HG02970 (cell line): ENCODE data around the gene PCDHGC5.

Experiments used
- ATAC-seq: cut with Tn5 transposase; IDR thresholded peaks from one replicate; pipeline ENCODE4 v1.9.1; 2021; ENCODE audit warnings: mild to moderate bottlenecking, moderate library complexity, moderate number of reproducible peaks; ENCODE audit not compliant: unreplicated experiment, low FRiP score

PCDHGC5 gene

DNA sequence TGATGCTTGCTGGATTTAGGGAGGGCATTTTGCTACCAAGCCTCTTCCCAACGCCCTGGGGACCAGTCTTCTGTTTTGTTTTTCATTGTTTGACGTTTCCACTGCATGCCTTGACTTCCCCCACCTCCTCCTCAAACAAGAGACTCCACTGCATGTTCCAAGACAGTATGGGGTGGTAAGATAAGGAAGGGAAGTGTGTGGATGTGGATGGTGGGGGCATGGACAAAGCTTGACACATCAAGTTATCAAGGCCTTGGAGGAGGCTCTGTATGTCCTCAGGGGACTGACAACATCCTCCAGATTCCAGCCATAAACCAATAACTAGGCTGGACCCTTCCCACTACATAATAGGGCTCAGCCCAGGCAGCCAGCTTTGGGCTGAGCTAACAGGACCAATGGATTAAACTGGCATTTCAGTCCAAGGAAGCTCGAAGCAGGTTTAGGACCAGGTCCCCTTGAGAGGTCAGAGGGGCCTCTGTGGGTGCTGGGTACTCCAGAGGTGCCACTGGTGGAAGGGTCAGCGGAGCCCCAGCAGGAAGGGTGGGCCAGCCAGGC, 23.0 kb downstream of the PCDHGC5 start:
- no peak for ATAC-seq

GRCh38 chr5:141512390-141512910, 23.6 kb downstream of the PCDHGC5 start:
- ATAC-seq, result no peak

- ATAC-seq, result no peak
Observed at GRCh38 chr5:141512911-141513626, 24.2 kb downstream of the PCDHGC5 start.

DNA sequence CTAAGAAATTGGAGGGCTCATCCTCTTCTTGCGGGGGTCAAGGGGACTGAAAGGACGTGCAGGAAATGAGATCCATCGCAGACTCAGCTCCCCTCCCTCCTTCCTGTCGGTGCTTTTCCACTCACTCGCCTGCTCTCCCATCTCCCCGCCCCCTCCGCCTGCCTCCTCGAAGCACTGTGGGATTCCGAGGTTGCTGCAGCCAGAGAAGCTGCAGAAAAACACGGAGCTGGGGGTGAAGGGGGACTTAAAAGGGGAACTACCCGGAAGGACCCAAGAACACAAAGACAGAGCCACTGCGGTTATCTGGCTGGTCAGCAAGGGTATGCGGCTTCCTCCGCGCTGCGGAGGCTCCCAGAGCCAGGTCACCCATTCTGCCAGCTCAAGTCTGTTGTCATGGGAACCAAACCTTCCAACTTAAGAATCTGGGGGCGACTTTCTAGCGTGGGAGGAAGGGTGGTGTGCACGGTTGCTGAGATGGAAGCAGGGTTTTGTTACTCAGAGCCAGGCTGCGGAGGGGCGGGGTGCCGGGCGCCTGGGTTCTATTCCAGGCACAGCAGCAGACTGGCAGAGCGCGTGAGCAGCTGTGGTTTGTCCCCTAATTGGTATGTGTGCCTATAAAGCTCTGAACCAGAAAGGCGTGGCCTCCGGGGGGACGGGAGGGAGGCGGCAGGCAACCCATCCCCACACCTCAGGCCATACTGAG, 24.9 kb downstream of the PCDHGC5 start:
- ATAC-seq, result no peak

- no peak for ATAC-seq
Observed at GRCh38 chr5:141514330-141515133, 25.7 kb downstream of the PCDHGC5 start.

DNA sequence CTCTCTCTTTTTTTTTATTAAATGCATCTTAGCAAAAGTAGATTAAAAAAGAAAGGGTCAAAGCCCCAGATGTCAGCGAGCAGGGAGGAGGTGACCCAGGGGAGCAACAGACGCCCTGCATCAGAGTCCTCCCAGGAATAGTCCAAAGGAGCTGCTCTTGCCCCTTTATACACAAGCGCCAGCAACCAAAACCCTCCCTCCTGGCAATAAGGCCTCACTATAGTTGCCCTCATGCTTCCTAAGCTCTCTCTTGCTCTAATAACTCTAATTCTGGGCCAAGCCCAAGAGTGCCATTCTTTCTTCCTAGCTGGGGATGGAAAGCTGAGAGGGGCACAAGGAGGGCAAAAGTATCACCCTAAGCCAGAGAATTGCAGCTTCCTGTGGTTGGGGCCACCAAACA, 26.3 kb downstream of the PCDHGC5 start:
- no peak for ATAC-seq

DNA sequence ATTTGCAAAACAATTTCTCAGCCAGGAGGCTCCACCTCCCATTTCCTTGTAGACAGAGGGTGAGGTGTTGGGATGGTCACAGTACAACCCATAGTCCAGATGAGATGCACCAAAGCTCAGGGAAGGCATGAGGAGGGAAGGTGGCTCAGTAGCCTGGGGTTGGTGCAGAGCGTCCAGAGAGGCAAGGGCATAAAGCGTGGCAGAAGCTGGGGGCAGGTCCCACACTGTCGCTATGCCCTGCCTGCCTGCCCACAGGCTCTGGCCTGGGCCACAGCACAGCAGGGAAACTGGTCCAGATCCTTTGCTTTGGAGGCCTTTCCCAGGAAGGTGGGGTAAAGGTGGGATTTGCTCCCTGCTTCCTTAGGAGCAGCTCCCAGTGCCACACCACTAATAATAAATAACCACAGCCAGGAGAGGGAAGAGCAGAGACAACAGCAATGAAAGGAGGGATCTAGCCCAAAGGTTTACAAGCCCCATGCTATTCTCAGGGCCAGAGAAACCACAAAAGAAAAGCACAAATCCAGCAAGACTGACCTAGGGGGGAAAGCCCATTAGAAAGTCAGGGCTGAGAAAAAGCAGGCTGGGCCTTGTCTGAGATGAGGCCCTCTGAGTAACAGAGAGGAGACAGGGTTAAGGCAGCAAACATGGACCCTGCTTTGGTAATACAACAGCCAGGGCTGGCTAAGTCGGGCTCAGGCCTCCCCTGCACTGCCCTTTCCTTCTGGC, 27.2 kb downstream of the PCDHGC5 start:
- no peak for ATAC-seq

GRCh38 chr5:141516672-141517025, 27.8 kb downstream of the PCDHGC5 start:
- no peak for ATAC-seq

- no peak for ATAC-seq
Observed at GRCh38 chr5:141517312-141517711, 28.4 kb downstream of the PCDHGC5 start.

DNA sequence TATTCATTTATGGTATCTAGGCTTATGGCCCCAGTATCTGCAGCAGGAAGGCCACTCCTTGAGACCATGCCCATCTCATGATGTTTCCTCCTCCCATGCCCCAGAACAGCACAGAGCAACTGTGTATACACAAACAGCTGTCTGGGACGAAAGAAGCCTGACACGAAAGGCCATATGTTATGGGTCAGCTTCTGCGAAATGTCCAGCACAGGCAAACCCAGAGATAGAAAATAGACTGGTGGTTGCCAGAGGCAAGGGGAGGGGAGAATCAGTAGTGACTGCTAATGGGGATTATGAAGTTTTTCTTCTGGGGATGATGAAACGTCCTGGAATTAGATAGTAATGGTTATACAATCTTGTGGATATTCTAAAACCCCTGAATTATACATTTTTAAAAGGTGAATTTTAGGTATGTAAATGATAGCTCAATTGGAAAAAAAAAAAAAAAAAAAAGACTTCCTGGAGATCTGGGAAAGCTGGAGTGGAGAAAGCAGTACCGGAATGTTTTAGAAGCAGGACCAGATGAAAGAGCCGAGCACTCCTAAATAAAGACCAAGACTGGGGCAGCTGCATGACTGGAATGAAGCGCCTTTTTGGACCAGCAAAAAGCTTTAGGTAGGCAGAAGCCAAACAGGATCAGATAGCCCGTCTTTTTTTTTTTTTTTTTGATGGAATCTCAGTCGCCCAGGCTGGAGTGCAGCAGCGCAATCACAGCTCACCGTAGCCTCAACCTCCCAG, 29.2 kb downstream of the PCDHGC5 start:
- ATAC-seq, result no peak

GRCh38 chr5:141518618-141519015, 29.7 kb downstream of the PCDHGC5 start:
- ATAC-seq, result no peak

- ATAC-seq, result no peak
Observed at GRCh38 chr5:141519605-141520565, 31.0 kb downstream of the PCDHGC5 start.

DNA sequence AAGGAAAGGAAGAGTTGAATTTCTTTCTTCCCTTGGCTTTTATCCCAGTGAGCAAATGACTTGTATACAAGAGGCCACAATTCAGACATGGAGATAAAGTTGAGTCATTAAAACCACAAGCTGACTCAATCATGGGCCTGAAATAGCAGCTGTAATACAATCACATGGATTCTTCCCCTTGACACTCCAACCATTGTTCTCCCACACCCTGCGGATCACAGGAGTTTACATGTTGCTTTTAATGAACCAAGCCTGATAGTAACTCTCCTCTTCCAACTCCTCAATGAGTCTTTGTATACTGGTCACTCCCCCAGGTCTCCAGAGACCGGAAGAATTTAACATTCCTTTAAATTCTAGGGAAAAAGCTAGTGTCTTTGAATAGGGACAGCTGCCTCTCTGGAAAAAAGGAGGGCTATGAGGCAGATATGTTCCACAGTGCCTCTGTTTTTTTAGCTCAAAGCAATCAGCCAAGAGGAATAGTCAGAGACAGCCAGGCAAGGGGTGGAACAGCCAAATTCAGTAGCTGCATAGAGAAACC, 32.4 kb downstream of the PCDHGC5 start:
- ATAC-seq, result no peak

GRCh38 chr5:141522301-141522700, 33.4 kb downstream of the PCDHGC5 start:
- no peak for ATAC-seq

DNA sequence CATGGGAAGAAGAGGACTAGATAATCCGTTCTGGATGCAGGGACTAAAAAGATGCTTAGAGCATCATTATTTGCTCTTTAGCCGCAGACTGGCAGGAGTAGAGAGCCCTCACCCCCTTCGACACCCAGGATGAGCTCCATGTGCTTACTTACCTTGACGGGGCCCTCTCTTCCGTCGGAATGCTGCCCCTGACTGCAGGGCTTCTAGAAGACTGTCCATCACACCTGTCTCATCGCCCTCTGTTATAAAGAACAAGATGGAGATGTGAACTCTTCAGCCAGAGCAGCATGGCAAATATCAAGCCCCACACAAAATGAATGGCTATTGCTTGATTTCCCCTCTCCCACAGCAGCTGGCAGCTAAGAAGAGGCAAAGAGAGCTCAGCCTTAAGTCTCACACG, 35.1 kb downstream of the PCDHGC5 start:
- no peak for ATAC-seq

DNA sequence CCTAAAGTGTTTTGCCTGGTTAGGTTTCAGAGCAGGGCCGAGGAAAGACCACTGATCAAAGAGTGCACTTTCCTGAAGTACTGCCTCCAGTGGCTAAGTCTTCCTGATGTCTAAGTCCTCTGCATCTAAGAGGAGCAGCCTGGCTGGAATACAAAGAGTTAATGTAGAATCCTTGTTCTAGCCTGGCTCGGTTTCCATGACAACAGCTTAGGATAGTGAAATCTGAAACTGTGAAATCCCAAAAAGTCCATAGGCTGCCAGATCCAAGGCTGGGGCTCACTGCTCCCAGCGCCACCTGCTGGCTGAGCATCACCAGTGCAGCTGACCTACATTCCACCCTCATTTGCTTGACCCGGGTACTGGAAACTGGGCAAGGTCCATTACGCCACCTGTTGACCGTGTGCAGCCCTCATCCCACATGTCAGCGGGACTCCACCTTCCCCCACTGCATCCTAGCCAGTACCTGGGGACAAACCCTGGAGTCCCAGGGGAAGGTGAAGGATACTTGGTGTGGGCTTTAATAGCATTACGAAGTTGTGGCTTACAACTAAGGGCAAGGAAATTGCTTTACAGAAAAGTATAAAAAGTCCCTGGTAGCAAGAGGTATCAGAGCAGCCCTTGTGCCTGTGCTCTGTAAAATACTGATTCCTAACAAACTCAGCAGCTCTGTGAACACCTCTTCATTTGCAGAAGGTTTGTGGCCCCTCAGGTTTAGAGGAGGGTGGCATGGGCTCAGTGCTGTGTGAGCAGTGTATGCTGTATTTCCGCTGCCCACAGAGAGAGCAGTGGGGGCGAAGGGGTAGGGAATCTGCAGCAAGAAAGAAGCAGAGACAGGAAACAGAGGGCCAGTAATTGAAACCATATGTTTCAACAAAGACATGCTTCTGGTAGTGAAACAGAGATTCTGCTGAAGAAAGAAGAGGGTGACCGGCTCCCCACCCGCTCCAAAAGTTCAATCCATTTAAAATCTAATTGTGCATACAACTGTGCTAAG, 36.0 kb downstream of the PCDHGC5 start:
- peak; percentile 68 for ATAC-seq

DNA sequence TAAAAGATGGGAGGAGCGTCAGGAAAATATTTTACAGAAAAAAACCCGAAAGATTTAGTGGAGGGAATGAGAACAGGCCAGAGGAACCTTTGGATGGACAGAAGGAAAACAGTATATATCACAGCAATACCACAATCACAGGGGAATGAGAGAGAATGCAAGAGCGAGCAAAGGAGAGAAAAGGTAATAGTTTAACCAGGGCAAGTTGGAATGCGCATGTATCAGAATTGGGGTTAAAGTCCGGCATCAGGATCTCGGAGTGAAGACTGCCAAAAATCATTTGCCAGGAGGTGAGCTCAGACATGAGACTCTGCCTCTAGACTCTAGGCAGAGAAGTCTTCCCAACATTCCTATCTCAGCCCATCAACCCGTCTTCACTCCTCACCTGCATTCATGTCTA, 36.8 kb downstream of the PCDHGC5 start:
- ATAC-seq, result no peak
